ENCODE measurements around the gene RAI1. TPM values are rescaled to one million over a fixed set of nuclear protein-coding genes. Genes with fewer than 3 reads are reported as not detected.

The RAI1 gene
- total and polyA plus RNA-seq, 2 of the 13 experiments (the other 11 are each of a cell fraction or from before 2014, with no cell fraction given) = 3.4 to 5.2 TPM

DNA sequence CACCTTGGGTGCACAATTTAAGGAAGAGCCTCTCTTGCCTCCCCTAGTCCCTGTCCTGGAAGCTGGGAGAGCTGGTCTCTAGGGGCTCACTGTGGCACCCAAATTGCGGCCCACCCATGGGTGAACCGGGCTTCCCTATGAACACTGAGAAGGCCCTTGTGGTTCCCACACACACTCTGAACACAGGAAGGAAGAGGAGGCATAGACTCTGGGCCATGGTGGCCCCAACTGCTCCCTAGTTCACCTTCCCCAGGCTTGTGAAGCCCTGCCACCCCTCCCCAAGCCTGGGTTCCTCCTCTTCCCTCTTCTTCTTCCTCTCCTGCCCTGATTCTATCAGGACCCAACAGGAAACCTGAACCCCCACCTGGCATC, 145.1 kb downstream of the RAI1 start (continued):
- TF ChIP-seq ZNF407 (CRISPR knock-in tag; IDR thresholded peaks at IDR 0.05; ENCODE audit: not compliant biosample characterization) = no peak
- no peak for TF ChIP-seq KAT7 (CRISPR knock-in tag; IDR thresholded peaks at IDR 0.05; ENCODE audit: borderline replicate concordance)
- TF ChIP-seq MBD4 (IDR thresholded peaks at IDR 0.05; ENCODE audit: borderline replicate concordance, low read length) = no peak
- TF ChIP-seq MATR3 (CRISPR knock-in tag; IDR thresholded peaks at IDR 0.05) = no peak
- no peak for TF ChIP-seq GATAD2A (CRISPR knock-in tag; IDR thresholded peaks at IDR 0.05)
- TF ChIP-seq ZNF547 (CRISPR knock-in tag; IDR thresholded peaks at IDR 0.05) = no peak
- TF ChIP-seq, protein P1, sequence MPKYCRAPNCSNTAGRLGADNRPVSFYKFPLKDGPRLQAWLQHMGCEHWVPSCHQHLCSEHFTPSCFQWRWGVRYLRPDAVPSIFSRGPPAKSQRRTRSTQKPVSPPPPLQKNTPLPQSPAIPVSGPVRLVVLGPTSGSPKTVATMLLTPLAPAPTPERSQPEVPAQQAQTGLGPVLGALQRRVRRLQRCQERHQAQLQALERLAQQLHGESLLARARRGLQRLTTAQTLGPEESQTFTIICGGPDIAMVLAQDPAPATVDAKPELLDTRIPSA (CRISPR knock-in tag; IDR thresholded peaks at IDR 0.05; ENCODE audit: borderline replicate concordance) = no peak
- TF ChIP-seq ZNF710 (CRISPR knock-in tag; IDR thresholded peaks at IDR 0.05; ENCODE audit: borderline replicate concordance) = no peak

All from HepG2 (cell line).